ENCODE results near the gene KCNK1.

GRCh38 chr1:233647073-233647472 lies 33.2 kb downstream of the KCNK1 start:
- TF ChIP-seq CTCF (IDR thresholded peaks at IDR 0.05) (no peak), SIN3A (IDR thresholded peaks at IDR 0.05; ENCODE audit: borderline replicate concordance, insufficient read depth, low read depth, low read length) (no peak), POLR2AphosphoS5 (IDR thresholded peaks at IDR 0.05; ENCODE audit: low read depth, low read length) (no peak)

All from Panc1 (cell line).